Upper lobe of left lung (tissue), 6 donors: ENCODE measurements around the gene KRT13. TPM values are rescaled to one million over a fixed set of nuclear protein-coding genes. Genes with fewer than 3 reads are reported as not detected.
A peak's percentile ranks its signal among the peaks of the same experiment; 100 is the strongest.

Experiments used
- ATAC-seq, 2 donors: fragments of 200-7000 bp; cut with Tn5 transposase; one replicate each; pipeline ENCODE4 v1.9.1; 2022; ENCODE audit warnings: mild to moderate bottlenecking in 2 of 2, moderate library complexity in 2 of 2; ENCODE audit not compliant: low FRiP score in 2 of 2
- DNase-seq, 2 donors: peaks; one replicate each; pipeline ENCODE4 v3.0.0-alpha.2; 2019 to 2020
- H3K27ac ChIP-seq, 4 donors: fragments of 200-600 bp; sonication (generic); one replicate each; pipeline ENCODE4 v1.5.1; 2016 to 2019
- H3K27me3 ChIP-seq, 4 donors: fragments of 200-600 bp; sonication (generic); one replicate each; pipeline ENCODE4 v1.5.1; 2017 to 2019
- H3K36me3 ChIP-seq, 4 donors: fragments of 200-600 bp; sonication (generic); one replicate each; pipeline ENCODE4 v1.5.1; 2016 to 2019
- H3K4me1 ChIP-seq, 4 donors: fragments of 200-600 bp; sonication (generic); one replicate each; pipeline ENCODE4 v1.5.1; 2018 to 2019
- H3K4me3 ChIP-seq, 4 donors: fragments of 200-600 bp; sonication (generic); one replicate each; pipeline ENCODE4 v1.5.1; 2017 to 2019; ENCODE audit warnings: mild to moderate bottlenecking in 2 of 4, moderate library complexity in 1 of 4
- H3K9me3 ChIP-seq, 4 donors: fragments of 200-600 bp; sonication (generic); one replicate each; pipeline ENCODE4 v1.5.1; 2018 to 2019
- EP300 ChIP-seq, 4 donors: sonication (generic); formaldehyde crosslinking; IDR thresholded peaks; one replicate each; pipeline ENCODE4 v1.5.1; 2017; ENCODE audit warnings: antibody characterized with exemption in 4 of 4, control low read depth in 2 of 4
- POLR2A ChIP-seq, 4 donors: fragments of 450-650 bp; IDR thresholded peaks; one replicate each; pipeline ENCODE4 v1.5.1; 2016 to 2017; ENCODE audit warnings: antibody characterized with exemption in 4 of 4, mild to moderate bottlenecking in 2 of 4
- POLR2AphosphoS5 ChIP-seq, 2 donors: sonication (generic); formaldehyde crosslinking; IDR thresholded peaks; one replicate each; pipeline ENCODE4 v1.5.1; 2017; ENCODE audit warnings: antibody characterized with exemption in 2 of 2
- WGBS, 2 donors: methylation state at CpG; one replicate each; pipeline ENCODE4 v1.1.5; 2017 to 2018; 5-methylcytosine and 5-hydroxymethylcytosine counted together
- total RNA-seq, 6 donors: library from RNA; depleted of rRNA in 4 of 6; stranded (reverse); fragments of >200 nt in 4 of 6; gene quantifications; one replicate each; pipeline versions ENCODE4 v1.1.0 to v1.2.1, GENCODE V29; 2016 to 2021
- TF ChIP-seq, protein P1 (sequence below), 6 experiments: fragments of 450-650 bp in 4 of 6; fragments of 200-600 bp in 2 of 6; sonication (generic) in 2 of 6; IDR thresholded peaks; one replicate each; pipeline ENCODE4 v1.5.1; 2016 to 2019; ENCODE audit warnings: antibody characterized with exemption in 6 of 6
- donor health status: DM: no; HTN: no; CAD: no; lungs with moderate emphysema.
- donor health status: DM: no; HTN: yes; CAD: no; lungs with severe emphysema.

KRT13 gene
- total RNA-seq, 6 donors from 2014 or later: 1.0 to 12.1 (median 7.2) TPM

- DNase-seq (no peak), ATAC-seq (no peak)
- peak overlapping the region in 3 of 4 donors; percentile 39 to 78 (median 52) for H3K27ac ChIP-seq
- no peak for TF ChIP-seq EP300 (IDR thresholded peaks at IDR 0.05)
- no peak for TF ChIP-seq POLR2A (IDR thresholded peaks at IDR 0.05)
- TF ChIP-seq, protein P1, sequence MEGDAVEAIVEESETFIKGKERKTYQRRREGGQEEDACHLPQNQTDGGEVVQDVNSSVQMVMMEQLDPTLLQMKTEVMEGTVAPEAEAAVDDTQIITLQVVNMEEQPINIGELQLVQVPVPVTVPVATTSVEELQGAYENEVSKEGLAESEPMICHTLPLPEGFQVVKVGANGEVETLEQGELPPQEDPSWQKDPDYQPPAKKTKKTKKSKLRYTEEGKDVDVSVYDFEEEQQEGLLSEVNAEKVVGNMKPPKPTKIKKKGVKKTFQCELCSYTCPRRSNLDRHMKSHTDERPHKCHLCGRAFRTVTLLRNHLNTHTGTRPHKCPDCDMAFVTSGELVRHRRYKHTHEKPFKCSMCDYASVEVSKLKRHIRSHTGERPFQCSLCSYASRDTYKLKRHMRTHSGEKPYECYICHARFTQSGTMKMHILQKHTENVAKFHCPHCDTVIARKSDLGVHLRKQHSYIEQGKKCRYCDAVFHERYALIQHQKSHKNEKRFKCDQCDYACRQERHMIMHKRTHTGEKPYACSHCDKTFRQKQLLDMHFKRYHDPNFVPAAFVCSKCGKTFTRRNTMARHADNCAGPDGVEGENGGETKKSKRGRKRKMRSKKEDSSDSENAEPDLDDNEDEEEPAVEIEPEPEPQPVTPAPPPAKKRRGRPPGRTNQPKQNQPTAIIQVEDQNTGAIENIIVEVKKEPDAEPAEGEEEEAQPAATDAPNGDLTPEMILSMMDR (IDR thresholded peaks at IDR 0.05): no peak
- no peak for TF ChIP-seq POLR2AphosphoS5 (IDR thresholded peaks at IDR 0.05)
- 56 to 60% methylated on average over 4 of the region's 4 CpGs for WGBS, 2 donors
- peaks cover 0 to 13% (median 8%) of the 10 kb centered on the region in 4 donors for H3K27me3 ChIP-seq
- peaks cover 0 to 5% (median 0%) of the 10 kb centered on the region in 4 donors for H3K36me3 ChIP-seq
- no peaks in the 10 kb centered on the region for H3K9me3 ChIP-seq
- H3K4me3 ChIP-seq: peak overlapping the region in 1 of 4 donors; percentile 55
- peaks cover 11 to 57% (median 23%) of the 10 kb centered on the region in 4 donors for H3K4me1 ChIP-seq
Observed at GRCh38 chr17:41523225-41523593, 17.8 kb upstream of the KRT13 start.

DNA sequence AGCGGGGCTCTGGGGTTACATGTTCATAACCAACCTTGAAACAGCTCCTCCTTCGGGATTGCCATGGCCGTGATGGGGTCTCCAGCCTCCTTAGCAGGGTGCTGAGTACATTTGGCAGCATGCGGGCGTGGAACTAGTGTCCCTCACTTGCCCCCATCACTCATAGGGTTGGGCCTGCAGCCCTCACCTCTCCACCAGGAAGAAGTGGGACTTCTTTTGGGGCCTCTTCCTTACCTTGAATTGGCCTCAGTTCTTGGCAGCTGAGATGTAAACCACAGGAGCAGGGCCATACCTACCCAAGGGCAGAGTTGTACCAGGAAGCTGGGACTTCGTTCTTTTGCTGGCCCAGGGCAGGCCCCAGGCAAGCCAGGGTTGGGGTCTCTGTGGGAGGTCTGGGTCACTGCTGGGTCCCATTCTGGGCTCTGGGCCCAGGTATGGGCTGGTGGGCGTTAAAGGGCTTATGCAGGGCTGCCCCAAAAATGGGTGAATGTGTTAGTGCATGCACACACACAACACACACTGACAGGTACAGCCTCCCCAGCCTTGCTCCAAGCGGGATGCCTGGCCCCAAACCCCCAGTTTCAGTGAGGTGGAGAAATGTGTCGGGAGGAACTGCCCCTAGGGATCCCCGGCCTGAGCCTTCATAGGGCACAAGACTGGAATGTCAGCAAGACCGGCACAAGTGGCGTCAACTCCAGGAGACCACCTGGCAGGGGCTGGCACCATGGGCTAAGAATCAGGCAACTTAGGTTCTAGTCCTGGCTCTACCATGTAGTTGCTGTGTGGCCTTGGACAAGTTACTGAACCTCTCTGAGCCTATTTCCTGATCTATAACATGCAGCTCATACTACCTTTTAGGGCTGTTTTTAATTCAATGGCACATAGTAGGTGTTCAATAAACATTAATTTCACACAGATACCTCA lies 17.2 kb upstream of the KRT13 start:
- TF ChIP-seq POLR2AphosphoS5 (IDR thresholded peaks at IDR 0.05) (no peak), POLR2A (IDR thresholded peaks at IDR 0.05) (peak in 2 of 4 donors; percentile 8 to 18)
- H3K9me3 ChIP-seq: no peaks in the 10 kb centered on the region
- peak overlapping the region in 1 of 4 donors; percentile 55 for H3K4me3 ChIP-seq
- peaks cover 5 to 51% (median 16%) of the 10 kb centered on the region in 4 donors for H3K4me1 ChIP-seq
- DNase-seq (peak; percentile 10 to 58), ATAC-seq (peak in 1 of 2 donors; percentile 19)
- H3K27me3 ChIP-seq: peaks cover 0 to 7% (median 2%) of the 10 kb centered on the region in 4 donors
- WGBS, 2 donors: 72 to 74% methylated on average over 5 to 11 of the region's 12 CpGs
- H3K36me3 ChIP-seq: peaks cover 0 to 5% (median 0%) of the 10 kb centered on the region in 4 donors
- H3K27ac ChIP-seq: peak overlapping the region; percentile 39 to 80 (median 65)

GRCh38 chr17:41521574-41522261 lies 16.3 kb upstream of the KRT13 start:
- TF ChIP-seq POLR2A (IDR thresholded peaks at IDR 0.05): peak in 2 of 4 donors; percentile 10 to 41
- TF ChIP-seq, protein P1 (IDR thresholded peaks at IDR 0.05): no peak
- peak in 1 of 4 donors; percentile 30 for TF ChIP-seq EP300 (IDR thresholded peaks at IDR 0.05)
- peak; percentile 18 to 51 for TF ChIP-seq POLR2AphosphoS5 (IDR thresholded peaks at IDR 0.05)
- H3K36me3 ChIP-seq: peaks cover 0 to 5% (median 0%) of the 10 kb centered on the region in 4 donors
- ATAC-seq (peak; percentile 62 to 91), DNase-seq (peak; percentile 90 to 91)
- peak overlapping the region; percentile 39 to 80 (median 65) for H3K27ac ChIP-seq
- H3K9me3 ChIP-seq: no peaks in the 10 kb centered on the region
- no peaks in the 10 kb centered on the region for H3K27me3 ChIP-seq
- peaks cover 5 to 45% (median 15%) of the 10 kb centered on the region in 4 donors for H3K4me1 ChIP-seq
- WGBS, 2 donors: 58 to 95% methylated on average over 2 to 6 of the region's 6 CpGs
- H3K4me3 ChIP-seq: no peak overlapping the region

DNA sequence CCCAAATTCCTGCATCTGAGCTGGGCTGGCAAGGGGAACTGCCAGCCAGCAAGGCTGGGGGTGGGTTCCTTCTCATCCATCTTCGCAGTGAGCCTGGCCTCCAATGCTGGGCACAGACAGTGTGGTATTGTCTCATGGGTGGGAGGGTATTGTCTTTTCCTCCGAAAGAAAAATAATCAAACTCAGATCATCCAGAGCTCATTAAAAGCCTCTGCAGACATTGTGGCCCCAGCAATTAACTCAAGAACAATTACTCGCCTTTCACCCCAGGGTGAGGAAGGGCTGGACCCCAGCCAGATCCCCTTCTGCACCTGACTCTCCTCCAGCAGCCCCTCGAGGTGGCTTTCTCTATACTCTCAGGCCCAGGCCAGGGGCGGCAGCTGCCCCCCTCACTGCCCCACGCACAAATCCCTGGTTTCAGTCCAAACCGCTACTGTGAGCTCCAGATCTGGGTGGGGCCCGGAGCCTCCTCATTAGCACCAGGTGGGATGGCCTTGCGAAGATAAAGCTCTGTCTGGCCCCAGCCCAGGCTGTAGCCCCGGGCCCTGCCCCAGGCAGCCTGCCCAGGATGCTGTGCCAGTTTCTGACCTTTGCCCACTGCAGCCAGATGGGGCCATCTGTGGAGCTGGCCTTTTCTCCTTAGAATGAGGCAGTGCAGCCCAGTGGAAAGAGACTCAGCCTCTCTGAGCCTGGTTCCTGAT lies 15.6 kb upstream of the KRT13 start:
- Histone ChIP-seq H3K27ac (peak overlapping the region; percentile 39 to 80 (median 65)), H3K27me3 (no peaks in the 10 kb centered on the region), H3K4me1 (peaks cover 5 to 45% (median 17%) of the 10 kb centered on the region in 4 donors), H3K9me3 (no peaks in the 10 kb centered on the region), H3K36me3 (peaks cover 0 to 5% (median 0%) of the 10 kb centered on the region in 4 donors), H3K4me3 (no peak overlapping the region)
- DNase-seq (peak in 1 of 2 donors; percentile 67), ATAC-seq (no peak)
- WGBS, 2 donors: 45 to 71% methylated on average over 7 to 10 of the region's 10 CpGs
- TF ChIP-seq EP300 (IDR thresholded peaks at IDR 0.05) (no peak), POLR2A (IDR thresholded peaks at IDR 0.05) (no peak), POLR2AphosphoS5 (IDR thresholded peaks at IDR 0.05) (no peak)
- TF ChIP-seq, protein P1 (IDR thresholded peaks at IDR 0.05): no peak
